NCI-H1436 treated with DMSO at 0.1 percent for 48 hours (cell line): ENCODE data around the gene ODR4.
"Not testable (repeated sequence)": the region's sequence is repeated elsewhere in the genome, so short reads cannot be mapped to it uniquely, and the experiment has no call there.

Source experiments
- DNase-seq: peaks from one replicate; lab custom pipeline; 2025; lab: John Stamatoyannopoulos, UW

Gene ODR4

DNA sequence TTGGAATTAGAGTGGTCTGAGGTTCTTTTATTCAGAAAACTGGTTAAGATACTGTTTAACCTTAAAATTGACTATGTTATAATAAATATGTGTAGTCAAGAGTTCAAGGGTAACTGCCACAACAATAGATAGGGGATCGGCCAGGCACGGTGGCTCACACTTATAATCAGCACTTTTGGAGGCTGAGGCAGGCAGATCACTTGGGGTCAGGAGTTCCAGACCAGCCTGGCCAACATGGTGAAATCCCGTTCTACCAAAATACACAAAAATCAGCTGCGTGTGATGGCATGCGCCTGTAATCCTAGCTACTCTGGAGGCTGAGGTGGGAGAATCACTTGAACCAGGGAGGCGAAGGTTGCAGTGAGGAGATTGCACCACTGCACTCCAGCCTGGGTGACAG, 45.8 kb downstream of the ODR4 start:
- no peak for DNase-seq

DNA sequence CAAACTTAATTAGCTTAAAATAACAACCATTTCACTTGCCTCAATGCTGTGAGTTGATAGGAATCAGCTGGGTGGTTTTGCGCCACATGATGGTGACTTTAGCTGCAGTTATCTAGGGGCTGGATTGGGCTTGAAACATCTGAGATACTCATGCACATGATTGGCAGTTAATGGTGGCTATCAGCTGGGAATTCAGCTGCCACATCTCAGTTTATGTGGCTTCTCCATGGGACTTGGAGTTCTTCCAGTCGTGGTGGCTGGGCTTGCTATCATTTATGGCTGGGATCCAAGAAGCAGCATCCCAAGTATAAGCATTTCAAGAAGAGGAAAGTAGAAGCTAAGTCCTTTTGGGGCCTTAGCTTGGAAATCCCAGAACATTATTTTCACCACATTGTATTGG, 48.9 kb downstream of the ODR4 start:
- no peak for DNase-seq

DNA sequence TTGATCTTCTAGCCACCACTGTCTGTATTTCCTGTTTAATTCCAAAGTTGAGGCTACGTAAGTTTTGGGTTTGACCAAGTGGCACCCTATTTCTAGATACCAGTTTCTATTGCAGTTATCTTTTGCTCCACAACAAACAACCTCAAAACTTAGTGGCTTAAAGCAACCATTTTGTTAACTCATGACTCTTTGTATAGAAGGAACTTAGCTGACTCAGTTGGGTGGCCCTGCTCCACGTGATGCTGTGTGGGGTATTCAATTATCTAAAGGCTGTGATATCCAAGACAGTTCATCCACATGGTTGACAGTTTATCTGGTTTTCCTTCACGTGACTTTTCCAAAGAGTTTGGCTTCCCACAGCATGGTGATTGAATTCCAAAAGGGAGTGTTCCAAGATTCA, 50.5 kb downstream of the ODR4 start:
- DNase-seq: no peak

DNA sequence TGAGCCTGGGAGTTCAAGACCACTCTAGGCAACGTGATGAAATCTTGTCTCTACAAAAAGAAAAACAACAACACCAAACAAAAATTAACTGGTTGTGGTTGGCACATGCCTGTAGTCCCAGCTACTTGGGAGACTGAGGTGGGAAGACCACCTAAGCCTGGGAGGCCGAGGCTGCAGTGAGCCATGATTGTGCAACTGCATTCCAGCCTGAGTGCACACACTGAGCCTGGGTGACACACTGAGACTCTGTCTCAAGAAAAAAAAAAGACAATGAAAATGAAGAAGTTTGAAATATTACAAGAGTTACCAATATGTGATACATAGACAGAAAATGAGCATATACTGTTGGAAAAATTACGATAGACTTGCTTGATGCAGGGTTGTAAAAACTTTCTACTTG, 53.4 kb downstream of the ODR4 start:
- DNase-seq: no peak

DNA sequence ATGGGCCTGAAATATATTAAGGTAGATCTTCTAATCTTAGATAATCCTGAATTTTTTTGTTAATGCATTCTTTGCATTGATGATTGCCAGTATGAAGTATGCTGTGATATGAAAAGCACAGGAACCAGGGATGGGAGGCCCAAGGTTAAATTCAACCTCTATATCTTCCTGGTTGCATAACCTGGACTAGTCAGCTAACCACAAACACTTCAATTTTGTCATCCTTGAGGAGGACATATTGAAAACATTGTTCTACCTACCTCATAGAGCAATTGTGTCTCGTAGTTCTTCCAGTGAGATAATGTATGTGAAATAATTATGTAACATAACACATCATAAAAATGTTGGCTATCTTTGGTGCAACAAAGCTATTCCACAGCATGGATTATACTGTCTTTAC, 59.7 kb downstream of the ODR4 start:
- no peak for DNase-seq

DNA sequence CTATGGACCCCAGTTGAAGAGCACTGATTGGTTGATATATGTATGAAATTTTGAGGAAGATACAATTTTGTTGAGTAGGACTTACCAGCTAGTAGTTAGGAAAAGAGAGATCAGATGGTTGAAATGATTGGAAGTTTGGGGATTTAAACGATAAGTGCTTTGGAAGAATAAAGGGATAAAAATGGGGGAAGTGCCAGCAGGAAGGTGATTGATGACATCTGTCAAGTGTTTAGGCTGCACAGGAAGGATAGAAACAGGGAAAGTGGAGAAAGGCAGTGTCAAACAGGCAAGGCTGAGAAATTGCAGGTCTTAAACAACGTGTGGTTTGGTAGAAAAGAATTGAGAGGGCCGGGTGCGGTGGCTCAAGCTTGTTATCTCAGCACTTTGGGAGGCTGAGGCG, 62.9 kb downstream of the ODR4 start:
- no peak for DNase-seq

DNA sequence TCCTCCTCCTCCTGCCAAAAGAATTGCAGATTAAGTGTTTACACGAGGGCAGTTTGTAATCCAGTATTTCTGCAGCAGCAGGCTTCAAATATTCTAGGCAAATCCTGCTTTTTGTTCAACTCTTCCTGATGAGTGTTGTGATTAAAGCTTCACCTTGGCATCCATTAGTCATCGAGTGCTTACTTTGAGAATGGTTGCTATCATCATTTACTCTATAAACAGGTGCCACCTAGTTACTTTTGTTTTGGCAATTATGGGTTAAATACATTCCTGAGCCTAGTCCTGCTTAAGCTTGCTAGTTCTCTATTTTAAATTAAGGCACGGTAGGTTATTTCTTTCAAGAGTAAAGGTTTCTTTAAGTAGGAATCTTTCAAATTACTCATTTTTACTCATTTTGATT, 64.9 kb downstream of the ODR4 start:
- no peak for DNase-seq

DNA sequence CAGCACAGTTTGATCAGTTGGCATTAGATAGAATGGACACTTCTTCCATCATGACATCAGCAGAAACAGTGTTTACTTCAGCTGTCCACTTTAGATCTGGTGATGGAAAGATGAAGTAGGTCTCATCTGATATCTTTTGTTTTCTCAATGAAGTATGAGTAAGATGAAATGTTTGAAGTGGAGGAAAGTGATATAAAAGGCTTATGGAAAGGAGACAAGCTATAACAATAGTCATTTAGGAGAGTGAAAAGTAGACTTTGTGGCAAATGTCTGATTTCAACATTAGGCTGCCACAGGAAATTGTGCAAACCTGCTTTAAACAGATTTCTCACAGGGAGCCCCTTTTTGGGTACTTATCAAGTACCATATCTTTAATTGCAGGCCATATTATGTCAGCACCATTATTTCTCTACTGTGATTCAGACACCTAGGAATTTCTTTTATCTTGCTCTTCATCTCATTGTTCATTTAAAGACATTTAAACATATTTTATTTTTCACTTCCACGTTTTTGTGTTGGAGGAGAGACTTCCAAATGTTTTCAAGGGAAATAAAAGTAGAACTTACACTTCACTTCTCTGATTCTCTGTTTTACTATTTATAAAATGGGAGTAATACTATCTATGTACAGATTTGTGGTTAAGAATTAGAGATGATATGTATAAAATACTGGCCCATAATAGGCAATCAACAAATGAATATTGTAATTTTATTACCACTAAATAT, 67.2 kb downstream of the ODR4 start:
- no peak for DNase-seq

DNA sequence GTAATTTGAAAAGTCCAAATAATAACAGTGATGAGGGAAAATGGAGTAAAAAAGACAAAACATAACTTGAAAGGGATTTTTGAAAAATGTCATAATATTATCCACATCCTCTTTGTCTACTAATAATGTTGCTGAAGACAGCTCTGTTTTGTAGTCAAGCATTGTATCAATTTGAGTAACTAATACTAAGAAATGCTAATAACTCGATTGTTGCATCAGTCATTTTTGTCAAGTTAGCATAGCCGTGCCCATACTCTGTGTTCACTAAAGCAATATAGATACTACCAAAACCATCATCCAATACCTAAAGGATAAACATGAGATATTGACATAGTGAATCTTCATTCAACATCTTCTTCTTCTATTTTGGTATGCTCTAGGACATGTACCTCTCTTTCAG, 68.0 kb downstream of the ODR4 start:
- no peak for DNase-seq

DNA sequence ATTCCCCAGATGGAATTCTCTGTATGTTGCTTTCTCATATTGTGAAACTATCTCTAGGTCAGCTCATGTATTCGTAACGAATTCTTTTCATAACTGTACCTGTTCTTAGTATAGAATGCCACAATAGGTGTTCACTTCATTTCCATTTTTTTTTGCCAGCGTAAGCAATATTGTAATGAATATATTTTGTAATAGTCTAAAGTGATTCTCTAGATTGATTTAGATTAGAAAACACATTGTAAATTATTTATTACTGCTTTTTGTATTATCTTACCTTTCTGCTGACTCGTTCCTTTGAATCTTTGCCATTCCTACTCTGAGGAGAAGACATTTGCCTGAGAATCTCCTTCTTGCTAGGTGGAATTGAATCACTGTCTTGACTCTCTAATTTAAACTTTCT, 70.5 kb downstream of the ODR4 start:
- DNase-seq: no peak

DNA sequence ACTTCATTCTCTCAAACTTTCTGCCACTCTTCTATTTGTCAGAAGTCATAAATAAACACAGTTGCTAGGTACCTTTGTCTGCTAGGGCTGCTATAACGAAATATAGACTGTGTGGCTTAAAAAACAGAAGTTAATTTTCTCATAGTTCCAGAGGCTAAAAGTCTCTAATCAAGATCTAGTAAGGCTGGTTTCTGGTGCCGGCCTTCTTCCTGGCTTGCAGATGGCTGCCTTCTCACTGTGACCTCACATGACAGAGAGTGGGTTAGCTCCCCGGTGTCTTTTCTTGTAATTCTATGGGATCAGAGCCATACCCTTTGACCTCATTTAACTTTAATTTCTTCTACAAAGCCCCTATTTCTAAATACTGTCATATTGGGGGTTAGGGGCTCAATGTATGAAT, 79.3 kb downstream of the ODR4 start:
- DNase-seq: no peak

DNA sequence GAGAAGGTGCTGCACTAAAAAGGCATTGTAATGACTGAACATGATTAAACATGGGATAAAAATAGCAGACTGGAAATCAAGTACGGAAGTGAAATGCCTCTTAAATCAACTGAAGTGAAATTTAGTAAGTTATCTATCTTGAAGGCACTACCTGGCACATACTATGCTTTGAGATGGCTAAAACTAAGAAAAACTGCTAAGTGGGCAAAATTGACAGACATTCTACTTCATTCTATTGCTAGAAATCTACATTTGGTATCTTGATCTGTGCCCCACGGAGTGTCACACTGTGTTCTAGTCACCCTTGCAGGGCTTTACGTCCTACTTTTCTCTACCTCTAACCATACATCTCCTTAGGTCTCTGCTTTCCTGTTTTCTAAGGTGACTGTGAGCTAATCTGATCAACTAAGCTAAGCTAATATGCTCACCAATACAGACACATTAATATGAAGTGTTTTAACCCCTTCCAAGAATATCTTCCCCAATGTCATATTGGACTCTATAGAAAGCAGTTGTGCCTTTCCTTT, 81.2 kb downstream of the ODR4 start:
- DNase-seq: no peak

DNA sequence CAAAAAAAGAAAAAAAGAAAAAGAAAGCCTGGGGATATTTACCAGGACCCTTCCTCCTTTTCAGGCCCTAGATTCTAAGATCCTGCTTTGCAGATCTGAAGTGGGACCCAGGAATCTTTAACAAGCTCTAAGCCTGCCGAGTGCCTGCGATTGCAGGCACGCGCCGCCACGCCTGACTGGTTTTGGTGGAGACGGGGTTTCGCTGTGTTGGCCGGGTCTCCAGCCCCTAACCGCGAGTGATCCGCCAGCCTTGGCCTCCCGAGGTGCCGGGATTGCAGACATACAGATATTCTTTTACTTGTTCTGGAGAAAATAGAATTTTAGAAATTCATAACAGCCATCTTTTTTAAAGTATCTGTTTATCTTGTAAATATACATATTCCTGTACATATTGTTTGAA, 83.5 kb downstream of the ODR4 start:
- DNase-seq: not testable (repeated sequence)

DNA sequence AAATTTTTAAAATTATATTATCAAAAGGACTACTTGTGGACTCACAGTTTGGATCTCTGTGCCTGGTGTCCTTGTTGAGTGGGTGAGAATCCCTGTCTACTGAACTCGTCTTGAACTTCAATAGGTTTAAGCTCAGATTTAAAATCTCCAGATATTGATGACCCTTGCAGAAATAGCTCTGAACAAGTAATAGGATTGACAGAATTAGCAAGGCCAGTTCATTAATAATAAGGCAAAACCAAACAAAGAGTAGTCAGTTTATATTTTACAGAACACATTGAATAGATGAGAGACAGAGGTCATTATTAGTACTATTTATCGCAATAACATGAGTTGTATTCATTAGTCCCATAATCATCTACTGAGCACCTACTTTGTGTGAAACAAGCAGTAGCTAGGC, 85.4 kb downstream of the ODR4 start, which contains the start of gene PDC:
Gene PDC, minus strand, starts transcription at position 101 of the 400 bp plus-strand sequence. CDS start 11,655 bp downstream, outside the sequence.
- DNase-seq: no peak

DNA sequence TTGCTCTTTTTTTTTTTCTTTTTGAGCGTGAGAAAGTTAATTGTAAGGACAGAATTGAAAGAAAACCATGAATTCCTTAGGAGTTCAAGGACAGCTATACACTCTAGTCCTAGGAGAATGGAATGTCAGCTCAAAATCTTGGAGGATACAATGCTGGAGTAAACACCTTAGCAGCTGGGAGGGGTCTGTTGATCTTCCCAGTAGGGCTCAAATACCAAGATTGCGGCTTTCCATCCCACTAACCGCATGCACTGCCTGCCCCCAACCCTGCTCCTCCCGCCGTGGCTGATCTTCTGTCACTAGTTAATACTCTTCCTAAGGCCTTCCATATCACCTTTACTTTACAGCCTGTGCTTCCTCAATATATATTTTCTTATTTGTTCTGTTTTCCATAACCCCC, 87.9 kb downstream of the ODR4 start:
- DNase-seq: no peak

DNA sequence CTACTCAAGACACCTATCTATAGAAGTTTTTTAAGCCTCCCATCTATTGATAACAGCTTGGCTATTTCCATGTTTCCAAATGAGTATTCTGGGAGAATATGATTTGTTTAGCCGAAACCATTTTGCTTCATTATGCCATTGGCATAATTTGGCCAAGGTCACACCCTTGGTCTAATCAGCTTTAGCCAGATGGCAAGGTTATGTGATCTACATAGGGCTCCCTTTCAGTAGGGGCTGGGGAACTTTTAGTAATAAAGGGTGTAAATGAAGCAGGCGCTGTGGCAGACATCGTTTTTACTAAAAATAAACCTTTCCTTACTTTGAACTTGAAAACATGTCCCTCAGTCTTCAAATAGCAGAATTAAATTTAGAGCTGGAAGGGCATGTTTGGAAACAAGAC, 88.3 kb downstream of the ODR4 start:
- no peak for DNase-seq

DNA sequence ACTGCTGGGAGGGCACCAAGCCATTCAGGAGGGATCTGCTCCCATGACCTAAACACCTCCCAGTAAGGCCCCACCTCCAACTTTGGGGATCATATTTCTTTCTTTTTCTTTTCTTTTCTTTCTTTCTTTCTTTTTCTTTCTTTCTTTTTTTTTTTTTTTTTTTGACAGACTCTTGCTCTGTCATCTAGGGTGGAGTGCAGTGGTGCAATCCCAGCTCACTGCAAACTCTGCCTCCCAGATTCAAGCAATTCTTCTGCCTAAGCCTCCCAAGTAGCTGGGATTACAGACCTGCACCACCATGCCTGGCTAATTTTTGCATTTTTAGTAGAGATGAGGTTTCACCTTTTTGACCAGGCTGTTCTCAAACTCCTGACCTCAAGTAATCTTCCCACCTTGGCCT, 89.9 kb downstream of the ODR4 start:
- not testable (repeated sequence) for DNase-seq

DNA sequence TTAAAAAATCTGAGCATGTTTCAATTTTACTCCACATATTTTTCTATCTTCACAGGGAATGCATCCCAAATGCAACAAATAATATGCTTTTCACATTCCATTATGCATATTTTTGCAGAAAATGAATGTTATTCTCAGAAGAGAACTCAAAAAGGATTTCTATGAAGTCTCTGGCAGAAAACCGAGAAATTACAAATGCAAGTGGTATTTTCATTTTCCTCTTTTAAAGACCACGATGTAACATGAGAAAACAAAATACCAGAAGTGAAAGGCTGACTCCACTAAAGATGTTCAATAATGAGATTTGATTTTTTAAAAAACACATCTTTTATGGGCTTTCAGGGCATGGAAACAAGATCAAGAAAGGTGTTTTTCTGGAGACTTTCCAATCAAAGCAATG, 90.3 kb downstream of the ODR4 start:
- DNase-seq: no peak
